RCC 7860 (cell line): Measurements from ENCODE around the gene ARHGAP9.
A peak's percentile ranks its signal among the peaks of the same experiment; 100 is the strongest.

Experiments used
- DNase-seq: peaks from one replicate; pipeline ENCODE4 v3.0.0-alpha.2; 2015; ENCODE audit warnings: low spot score
- FAIRE-seq: peaks from 2 replicates; lab custom pipeline; 2012; peaks lifted over from hg19 to GRCh38; lab: Jason Lieb, UNC

The ARHGAP9 gene

GRCh38 chr12:57479376-57480115 is at the start of gene ARHGAP9:
ARHGAP9 (minus strand) TSS chr12:57479866; CDS start chr12:57479406, 460 bp downstream.
- DNase-seq = no peak
- no peak for FAIRE-seq

GRCh38 chr12:57528831-57529555 is 49.3 kb upstream of the ARHGAP9 start:
- FAIRE-seq (no peak), DNase-seq (no peak)

- DNase-seq = no peak
- no peak for FAIRE-seq
Observed at GRCh38 chr12:57528176-57528575, 48.5 kb upstream of the ARHGAP9 start.

- DNase-seq = no peak
- FAIRE-seq = no peak
Observed at GRCh38 chr12:57527184-57527583, 47.5 kb upstream of the ARHGAP9 start.

- no peak for DNase-seq
- no peak for FAIRE-seq
Observed at GRCh38 chr12:57526477-57527126, 46.9 kb upstream of the ARHGAP9 start.

DNA sequence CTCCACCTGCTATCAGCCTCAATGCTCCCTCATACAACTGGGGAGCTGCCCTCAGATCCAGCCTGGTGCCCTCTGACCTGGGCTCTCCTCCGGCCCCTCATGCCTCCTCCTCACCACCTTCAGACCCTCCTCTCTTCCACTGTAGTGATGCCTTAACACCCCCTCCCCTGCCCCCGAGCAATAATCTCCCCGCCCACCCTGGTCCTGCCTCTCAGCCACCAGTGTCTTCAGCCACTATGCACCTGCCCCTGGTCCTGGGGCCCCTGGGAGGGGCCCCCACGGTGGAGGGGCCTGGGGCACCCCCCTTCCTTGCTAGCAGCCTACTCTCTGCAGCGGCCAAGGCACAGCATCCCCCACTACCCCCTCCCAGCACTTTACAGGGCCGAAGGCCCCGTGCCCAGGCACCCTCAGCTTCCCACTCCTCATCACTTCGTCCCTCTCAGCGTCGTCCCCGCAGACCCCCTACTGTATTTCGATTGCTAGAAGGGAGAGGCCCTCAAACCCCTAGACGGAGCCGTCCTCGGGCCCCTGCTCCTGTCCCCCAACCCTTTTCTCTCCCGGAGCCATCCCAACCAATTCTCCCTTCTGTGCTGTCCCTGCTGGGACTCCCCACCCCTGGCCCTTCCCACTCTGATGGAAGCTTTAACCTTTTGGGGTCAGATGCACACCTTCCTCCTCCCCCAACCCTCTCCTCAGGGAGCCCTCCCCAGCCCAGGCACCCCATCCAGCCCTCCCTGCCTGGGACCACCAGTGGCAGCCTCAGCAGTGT is 46.1 kb upstream of the ARHGAP9 start:
- DNase-seq (no peak), FAIRE-seq (no peak)

DNA sequence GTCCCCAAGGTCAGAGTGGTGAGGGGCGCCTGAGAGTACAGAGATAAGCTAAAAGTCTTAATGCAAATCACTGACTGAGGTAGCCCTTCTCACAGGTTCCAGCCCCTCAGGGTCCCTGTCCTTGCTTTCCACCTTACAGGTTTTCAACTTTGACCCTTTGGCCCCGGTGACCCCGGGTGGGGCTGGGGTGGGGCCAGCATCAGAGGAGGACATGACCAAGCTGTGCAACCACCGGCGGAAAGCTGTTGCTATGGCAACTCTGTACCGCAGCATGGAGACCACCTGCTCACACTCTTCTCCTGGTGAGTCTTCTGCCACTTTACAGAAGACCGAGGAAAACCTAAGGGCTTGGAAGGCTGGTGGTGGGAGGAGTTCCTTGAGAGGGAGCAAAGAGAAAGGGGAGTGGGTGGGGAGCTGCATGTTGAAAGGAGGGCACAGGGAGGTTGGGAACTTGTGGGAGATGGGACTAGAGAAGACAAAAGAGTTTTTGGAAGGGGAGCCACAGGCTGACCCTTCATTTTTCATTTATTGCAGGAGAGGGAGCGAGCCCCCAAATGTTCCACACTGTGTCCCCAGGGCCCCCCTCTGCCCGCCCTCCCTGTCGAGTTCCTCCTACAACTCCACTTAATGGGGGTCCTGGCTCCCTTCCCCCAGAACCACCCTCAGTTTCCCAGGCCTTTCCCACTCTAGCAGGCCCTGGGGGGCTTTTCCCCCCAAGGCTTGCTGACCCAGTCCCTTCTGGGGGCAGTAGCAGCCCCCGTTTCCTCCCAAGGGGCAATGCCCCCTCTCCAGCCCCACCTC is 45.3 kb upstream of the ARHGAP9 start:
- FAIRE-seq (no peak), DNase-seq (no peak)

- FAIRE-seq (no peak), DNase-seq (no peak)
Observed at GRCh38 chr12:57523706-57524614, 44.3 kb upstream of the ARHGAP9 start.

DNA sequence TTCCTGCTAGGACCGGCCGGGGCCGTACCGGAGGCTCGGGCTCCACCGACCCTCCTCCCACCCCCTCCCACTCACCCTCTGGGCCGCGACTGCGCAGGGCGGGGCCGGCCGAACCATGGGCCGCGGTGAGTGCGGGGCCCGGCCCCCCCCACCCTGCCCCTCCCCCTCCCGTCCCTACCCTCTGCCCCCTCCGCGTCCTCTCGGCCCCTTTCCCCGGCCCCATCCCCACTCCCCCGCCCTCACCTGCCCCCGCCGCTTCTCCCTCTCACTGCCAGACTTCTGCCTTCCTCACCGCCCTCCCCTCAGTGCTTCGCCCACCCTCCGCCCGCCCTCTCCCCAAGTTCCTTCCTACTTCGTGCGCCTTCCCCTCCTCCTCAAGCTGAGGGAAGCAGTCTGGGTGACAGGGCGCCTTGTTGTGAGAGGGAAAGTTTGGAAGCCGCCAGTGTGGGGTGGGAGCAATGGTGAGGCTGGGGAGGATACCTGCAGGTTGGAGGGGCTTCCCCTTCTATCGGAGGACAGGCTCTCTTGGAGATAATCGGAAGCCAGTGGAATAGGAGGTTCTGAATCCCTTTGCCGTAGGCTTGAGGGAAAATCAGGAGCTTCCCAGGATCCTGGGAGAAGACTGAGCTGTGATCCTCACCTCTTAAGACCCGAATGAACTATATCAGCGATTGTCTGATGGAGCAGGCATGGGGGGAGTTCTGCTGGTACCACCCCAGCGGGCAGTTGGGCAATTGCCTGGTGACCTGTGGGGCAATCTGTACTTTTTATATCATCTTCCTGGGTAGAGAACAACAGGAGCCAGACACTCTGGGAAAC is 43.4 kb upstream of the ARHGAP9 start:
- DNase-seq (peak; percentile 11), FAIRE-seq (no peak)

- FAIRE-seq = no peak
- DNase-seq = peak; percentile 72
Observed at GRCh38 chr12:57522011-57522886, 42.6 kb upstream of the ARHGAP9 start, which contains the start of gene MBD6. MBD6 (plus strand) TSS chr12:57522824; CDS start chr12:57524304, 1,480 bp downstream.

DNA sequence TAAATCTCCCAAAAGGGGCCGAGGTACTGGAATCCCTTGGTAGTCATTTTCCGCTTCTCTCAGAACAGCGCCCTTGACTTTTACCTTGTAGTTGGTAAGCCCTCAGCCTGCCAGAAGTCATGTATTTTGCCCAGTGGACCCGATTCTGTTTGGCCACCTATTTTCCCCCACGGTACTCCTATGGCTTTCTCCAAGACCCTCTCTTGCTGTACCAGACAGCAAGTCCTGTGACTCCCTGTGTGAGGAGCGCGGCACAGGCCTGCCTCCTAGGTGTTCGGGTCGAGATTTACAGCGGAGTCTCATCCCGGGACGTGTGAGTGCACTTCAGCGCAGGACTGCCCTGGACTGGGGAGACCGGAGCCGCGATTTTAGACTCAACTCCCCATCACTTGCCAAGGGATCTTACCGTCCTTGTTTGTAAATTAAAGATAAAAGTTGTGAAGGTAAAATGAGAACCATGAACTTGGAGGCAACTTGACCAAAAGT is 41.9 kb upstream of the ARHGAP9 start:
- FAIRE-seq (no peak), DNase-seq (no peak)

- peak; percentile 95 for DNase-seq
- peak; percentile 82 for FAIRE-seq
Observed at GRCh38 chr12:57520053-57520818, 40.6 kb upstream of the ARHGAP9 start, which contains the start of gene DDIT3. DDIT3 (minus strand) TSS chr12:57520514; CDS start chr12:57517406, 3,108 bp downstream.

DNA sequence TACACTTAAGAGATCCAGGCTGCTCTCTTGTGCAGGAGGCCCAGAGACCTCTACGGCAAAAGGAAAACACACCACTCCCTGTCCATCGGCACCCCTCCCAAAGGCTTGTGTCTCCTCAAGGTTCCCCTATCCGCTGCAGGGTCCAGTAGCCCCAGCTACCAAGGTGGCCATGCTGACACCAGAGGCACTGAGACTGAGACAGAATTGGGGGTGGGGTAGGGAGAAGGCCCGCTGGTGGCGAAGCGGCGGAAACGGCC is 40.1 kb upstream of the ARHGAP9 start:
- no peak for FAIRE-seq
- peak; percentile 47 for DNase-seq

- FAIRE-seq (no peak), DNase-seq (no peak)
Observed at GRCh38 chr12:57518920-57519795, 39.5 kb upstream of the ARHGAP9 start.

DNA sequence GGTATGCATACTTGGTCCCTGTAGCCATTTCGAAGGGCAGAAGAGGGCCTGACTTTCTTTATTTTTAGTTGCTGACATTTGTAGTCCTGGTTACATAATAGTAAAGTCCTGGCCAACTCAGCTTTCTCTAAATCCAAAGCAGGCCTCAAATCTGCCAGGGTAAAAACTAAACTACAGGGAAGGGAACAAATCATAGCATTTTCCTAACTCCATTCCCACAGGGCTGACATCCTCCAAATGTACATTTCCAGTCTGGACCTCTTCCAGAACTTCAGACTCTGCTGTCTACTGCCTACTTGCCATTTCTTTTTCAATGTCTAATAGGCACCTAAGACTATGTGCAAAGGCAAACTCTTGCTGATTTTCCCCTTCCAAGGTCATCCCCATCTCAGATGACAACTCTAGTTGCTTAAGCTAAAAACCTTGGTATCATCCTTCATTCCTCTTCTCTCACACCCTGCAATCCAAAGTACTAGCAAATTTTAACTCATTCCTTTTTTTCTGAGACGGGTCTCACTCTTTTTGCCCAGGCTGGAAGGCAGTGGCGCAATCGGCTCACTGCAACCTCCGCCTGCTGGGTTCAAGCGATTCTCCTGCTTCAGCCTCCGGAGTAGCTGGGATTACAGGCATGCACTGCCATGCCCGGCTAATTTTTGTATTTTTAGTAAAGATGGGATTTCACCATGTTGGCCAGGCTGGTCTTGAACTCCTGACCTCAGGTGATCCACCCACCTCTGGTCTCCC is 38.7 kb upstream of the ARHGAP9 start:
- DNase-seq (no peak), FAIRE-seq (no peak)
